SK-N-SH (cell line): ENCODE data around the gene ADGRL3. TPM values are rescaled to one million over a fixed set of nuclear protein-coding genes. Genes with fewer than 3 reads are reported as not detected.

Experiments used
- CTCF ChIA-PET: fragments of 300-600, 350-600 bp; formaldehyde crosslinking; extraction: SDS; loops from one replicate; lab custom pipeline; 2021; lab: Yijun Ruan, JAX
- POLR2A ChIA-PET: fragments of 350-600 bp; sonication (Branson Sonifier 250); formaldehyde crosslinking; extraction: SDS; loops from one replicate; lab custom pipeline; 2020; ENCODE audit warnings: antibody characterized with exemption, inconsistent platforms; lab: Yijun Ruan, JAX
- DNase-seq: peaks from one replicate; pipeline ENCODE4 v3.0.0; 2012
- H2AFZ ChIP-seq: fragments of 200-600 bp; sonication (generic); 2 replicates; pipeline ENCODE4 v1.8.1; 2016; ENCODE audit warnings: antibody characterized with exemption, mild to moderate bottlenecking, low read depth
- H3F3A ChIP-seq: fragments of 200-600 bp; sonication (generic); replicated peaks from 2 replicates; pipeline ENCODE3; 2016; ENCODE audit warnings: antibody characterized with exemption, mild to moderate bottlenecking; ENCODE audit not compliant: insufficient read depth
- H3K27ac ChIP-seq, 2 experiments: fragments of 200-500 bp in 1 of 2; fragments of 200-600 bp in 1 of 2; sonication (Bioruptor generic) in 1 of 2; sonication (generic), shearing (Covaris generic) in 1 of 2; 2 replicates each; pipeline versions ENCODE4 v1.5.1 to v1.6.1; 2014 to 2016; ENCODE audit warnings: low read depth in 2 of 2, inconsistent platforms in 1 of 2, low read length in 1 of 2, mild to moderate bottlenecking in 1 of 2, mixed read lengths in 1 of 2
- H3K27me3 ChIP-seq: fragments of 200-600 bp; sonication (generic), shearing (Covaris generic); 2 replicates; pipeline ENCODE4 v1.6.1; 2016; ENCODE audit warnings: mixed run types; ENCODE audit not compliant: insufficient read depth
- H3K36me3 ChIP-seq, 2 experiments: fragments of 200-500 bp in 1 of 2; fragments of 200-600 bp in 1 of 2; sonication (Bioruptor generic) in 1 of 2; sonication (generic) in 1 of 2; replicated peaks in 1 of 2; 2 replicates each; pipeline versions ENCODE3 to v1.5.1; 2014 to 2016; ENCODE audit warnings: low read length in 1 of 2, mild to moderate bottlenecking in 1 of 2; ENCODE audit not compliant: insufficient read depth in 2 of 2, control insufficient read depth in 1 of 2
- H3K4me1 ChIP-seq, 2 experiments: fragments of 200-500 bp in 1 of 2; fragments of 200-600 bp in 1 of 2; sonication (Bioruptor generic) in 1 of 2; sonication (generic), shearing (Covaris generic) in 1 of 2; 2 replicates each; pipeline versions ENCODE4 v1.5.1 to v1.6.1; 2014 to 2016; ENCODE audit warnings: low read depth in 1 of 2, low read length in 1 of 2, mixed run types in 1 of 2; ENCODE audit not compliant: insufficient read depth in 2 of 2, control insufficient read depth in 1 of 2
- H3K4me2 ChIP-seq: fragments of 200-600 bp; sonication (generic), shearing (Covaris generic); 2 replicates; pipeline ENCODE4 v1.6.1; 2017; ENCODE audit warnings: mixed run types
- H3K4me3 ChIP-seq, 2 experiments: fragments of 200-500 bp in 1 of 2; fragments of 200-600 bp in 1 of 2; sonication (Bioruptor generic) in 1 of 2; sonication (generic), shearing (Covaris generic) in 1 of 2; 2 replicates each; pipeline versions ENCODE4 v1.5.1 to v1.8.1; 2014 to 2016; ENCODE audit warnings: low read depth in 2 of 2, inconsistent platforms in 1 of 2, low read length in 1 of 2, mild to moderate bottlenecking in 1 of 2, mixed read lengths in 1 of 2, moderate library complexity in 1 of 2
- H3K79me2 ChIP-seq: fragments of 200-600 bp; sonication (generic); 2 replicates; pipeline ENCODE4 v1.8.1; 2017; ENCODE audit warnings: mild to moderate bottlenecking; ENCODE audit not compliant: insufficient read depth
- H3K9ac ChIP-seq: fragments of 200-600 bp; sonication (generic); 2 replicates; pipeline ENCODE4 v1.6.1; 2017; ENCODE audit warnings: mixed run types
- H3K9me2 ChIP-seq: fragments of 200-600 bp; sonication (generic); 2 replicates; pipeline ENCODE4 v1.6.1; 2017; ENCODE audit warnings: mixed run types
- H3K9me3 ChIP-seq: fragments of 200-600 bp; sonication (generic); 2 replicates; pipeline ENCODE4 v1.6.1; 2017; ENCODE audit warnings: mixed run types, mild to moderate bottlenecking, moderate library complexity
- H4K20me1 ChIP-seq: fragments of 200-600 bp; sonication (generic); 2 replicates; pipeline ENCODE4 v1.6.1; 2017; ENCODE audit warnings: mild to moderate bottlenecking, mixed run types; ENCODE audit not compliant: insufficient read depth
- CTCF ChIP-seq: fragments of 200-600 bp; sonication (generic); IDR thresholded peaks from 2 replicates; pipeline ENCODE4 v1.6.1; 2017; ENCODE audit warnings: antibody characterized with exemption, mild to moderate bottlenecking, moderate library complexity
- EZH2phosphoT487 ChIP-seq: fragments of 200-600 bp; sonication (generic); IDR thresholded peaks from 2 replicates; pipeline ENCODE4 v1.6.1; 2017; ENCODE audit warnings: low read depth, mixed run types, mild to moderate bottlenecking, antibody characterized with exemption, moderate library complexity, borderline replicate concordance
- FOXJ3 ChIP-seq: sonication (generic); formaldehyde crosslinking; IDR thresholded peaks from 2 replicates; pipeline ENCODE4 v1.5.1; 2020; ENCODE audit warnings: mild to moderate bottlenecking, missing genetic modification reagents
- GABPA ChIP-seq: IDR thresholded peaks from 2 replicates; pipeline ENCODE4 v1.4.0; 2012; ENCODE audit warnings: low read depth, mild to moderate bottlenecking
- MAX ChIP-seq: IDR thresholded peaks from 2 replicates; pipeline ENCODE4 v1.4.0; 2012; ENCODE audit warnings: low read depth
- MEF2A ChIP-seq: IDR thresholded peaks from 2 replicates; pipeline ENCODE4 v1.4.0; 2012; ENCODE audit warnings: low read depth, borderline replicate concordance
- NFIC ChIP-seq: IDR thresholded peaks from 2 replicates; pipeline ENCODE4 v1.4.0; 2012; ENCODE audit warnings: borderline replicate concordance
- NRF1 ChIP-seq: IDR thresholded peaks from 2 replicates; pipeline ENCODE4 v1.6.1; 2012; ENCODE audit warnings: low read depth, mild to moderate bottlenecking, low read length
- PBX3 ChIP-seq: IDR thresholded peaks from 2 replicates; pipeline ENCODE4; 2012
- POLR2AphosphoS5 ChIP-seq: IDR thresholded peaks from 2 replicates; pipeline ENCODE4 v1.6.1; 2012; ENCODE audit warnings: low read depth, low read length
- RAD21 ChIP-seq: IDR thresholded peaks from 2 replicates; pipeline ENCODE4 v1.6.1; 2012; ENCODE audit warnings: mild to moderate bottlenecking, low read length
- REST ChIP-seq: IDR thresholded peaks from 2 replicates; pipeline ENCODE4 v1.6.1; 2012; ENCODE audit warnings: mild to moderate bottlenecking, low read depth, low read length, moderate library complexity
- SIN3A ChIP-seq: IDR thresholded peaks from 2 replicates; pipeline ENCODE4 v1.6.1; 2012; ENCODE audit warnings: low read depth, mild to moderate bottlenecking, low read length, moderate library complexity, borderline replicate concordance
- SMC3 ChIP-seq: IDR thresholded peaks from 2 replicates; pipeline ENCODE4 v1.6.1; 2012; ENCODE audit warnings: low read depth, low read length, improper control_type of control experiment
- TAF1 ChIP-seq: IDR thresholded peaks from 2 replicates; pipeline ENCODE4 v1.6.1; 2012; ENCODE audit warnings: low read depth, mild to moderate bottlenecking, low read length, moderate library complexity, borderline replicate concordance
- TCF12 ChIP-seq: IDR thresholded peaks from 2 replicates; pipeline ENCODE4 v1.4.0; 2012
- TEAD4 ChIP-seq: IDR thresholded peaks from 2 replicates; pipeline ENCODE4 v1.4.0; 2012; ENCODE audit warnings: mild to moderate bottlenecking, borderline replicate concordance; ENCODE audit not compliant: insufficient read depth
- USF1 ChIP-seq: IDR thresholded peaks from 2 replicates; pipeline ENCODE4 v1.4.0; 2012; ENCODE audit warnings: low read depth, borderline replicate concordance
- YY1 ChIP-seq: IDR thresholded peaks from 2 replicates; pipeline ENCODE4 v1.4.0; 2012; ENCODE audit warnings: low read depth, mild to moderate bottlenecking
- WGBS: methylation state at CpG from one replicate; pipeline ENCODE4 v1.1.6; 2017; ENCODE audit warnings: low lambda C conversion rate; 5-methylcytosine and 5-hydroxymethylcytosine counted together
- polyA plus RNA-seq, 3 experiments: library from polyadenylated mRNA; depleted of rRNA; stranded (reverse); fragments of >200 nt; gene quantifications; 2 replicates each; pipeline ENCODE4 v1.2.3, GENCODE V29; 2012

Gene ADGRL3
- polyA plus RNA-seq, 1 of the 3 experiments (the other 2 are of a cell fraction) = 0.03 TPM

GRCh38 chr4:61389640-61390039, 189.5 kb downstream of the ADGRL3 start:
- Histone ChIP-seq H4K20me1 (no peaks in the 10 kb centered on the region), H3K9me3 (no peaks in the 10 kb centered on the region), H3K4me1 (no peaks in the 10 kb centered on the region), H3K9ac (no peak overlapping the region), H3K79me2 (no peaks in the 10 kb centered on the region), H3K27ac (no peak overlapping the region), H3K4me3 (no peak overlapping the region), H3K4me2 (no peak overlapping the region), H3K27me3 (no peaks in the 10 kb centered on the region; the same call in 1 of the 2 replicates), H3K36me3 (no peaks in the 10 kb centered on the region), H3K9me2 (no peaks in the 10 kb centered on the region), H3F3A (no peaks in the 10 kb centered on the region), H2AFZ (no peak overlapping the region)
- TF ChIP-seq GABPA (no peak), EZH2phosphoT487 (no peak), SIN3A (no peak), NFIC (no peak), PBX3 (no peak), SMC3 (no peak), POLR2AphosphoS5 (no peak), REST (no peak), TAF1 (no peak), MAX (no peak), TCF12 (no peak), YY1 (no peak), FOXJ3 (no peak), RAD21 (no peak), USF1 (no peak), CTCF (no peak), MEF2A (no peak), TEAD4 (no peak), NRF1 (no peak)
- ChIA-PET POLR2A (no interaction called here), CTCF (interaction anchor here (0.6 to 0.7 kb wide), 2 partner anchors 19 to 137 kb away, joined by 3 to 4 read pairs; no protein-coding TSS in a partner anchor)
- no peak for DNase-seq
- 10% methylated on average over 2 of the region's 2 CpGs for WGBS
